NAMALWA (cell line): ENCODE results near the gene IGSF21.

ENCODE experiments used
- DNase-seq: peaks from one replicate; pipeline ENCODE4 v3.0.0-alpha.2; 2015; ENCODE audit warnings: low spot score

IGSF21 gene

GRCh38 chr1:18329469-18330253 lies 222.1 kb downstream of the IGSF21 start:
- no peak for DNase-seq

GRCh38 chr1:18332576-18332975 lies 225.0 kb downstream of the IGSF21 start:
- DNase-seq = no peak

DNA sequence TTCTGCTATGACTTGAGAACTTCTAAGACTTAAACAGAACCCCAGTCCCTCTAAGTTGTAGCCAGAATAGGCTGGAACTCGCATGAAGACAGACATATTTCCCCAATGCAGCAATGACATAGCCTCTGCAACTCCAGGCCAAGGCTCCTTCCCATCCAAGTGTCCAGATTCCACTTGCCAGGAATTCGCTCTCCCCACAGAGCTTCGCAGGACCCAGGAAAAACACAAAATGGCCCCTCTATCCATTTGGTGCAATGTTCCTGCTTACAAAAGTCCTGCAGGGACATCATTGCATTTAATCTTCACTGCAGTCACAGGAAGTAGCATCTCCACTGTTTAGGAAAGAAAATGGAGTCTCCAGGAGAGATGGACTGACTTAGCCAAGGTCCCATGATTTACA lies 225.6 kb downstream of the IGSF21 start:
- DNase-seq = no peak

- no peak for DNase-seq
These were observed 229.2 kb downstream of the IGSF21 start for GRCh38 chr1:18336801-18337200.

- no peak for DNase-seq
These were observed 230.2 kb downstream of the IGSF21 start for GRCh38 chr1:18337757-18338156.

DNA sequence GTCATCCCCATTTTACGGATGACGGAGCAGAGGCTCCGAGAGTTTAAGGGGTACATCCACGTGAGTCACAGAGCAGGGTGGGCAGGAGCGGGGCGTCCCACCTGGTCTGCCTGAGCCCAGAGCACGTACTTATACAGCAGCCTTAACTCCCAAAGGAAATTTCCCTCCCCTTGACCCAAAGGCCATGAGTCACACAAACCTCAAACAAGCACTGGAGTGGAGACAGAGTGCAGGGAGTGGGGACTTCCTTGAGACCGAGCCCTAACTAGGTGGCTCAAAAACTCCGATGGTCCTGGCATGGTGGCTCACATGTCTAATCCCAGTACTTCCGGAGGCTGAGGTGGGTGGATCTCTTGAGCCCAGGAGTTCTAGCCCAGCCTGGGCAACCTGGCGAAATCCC lies 231.6 kb downstream of the IGSF21 start:
- no peak for DNase-seq

DNA sequence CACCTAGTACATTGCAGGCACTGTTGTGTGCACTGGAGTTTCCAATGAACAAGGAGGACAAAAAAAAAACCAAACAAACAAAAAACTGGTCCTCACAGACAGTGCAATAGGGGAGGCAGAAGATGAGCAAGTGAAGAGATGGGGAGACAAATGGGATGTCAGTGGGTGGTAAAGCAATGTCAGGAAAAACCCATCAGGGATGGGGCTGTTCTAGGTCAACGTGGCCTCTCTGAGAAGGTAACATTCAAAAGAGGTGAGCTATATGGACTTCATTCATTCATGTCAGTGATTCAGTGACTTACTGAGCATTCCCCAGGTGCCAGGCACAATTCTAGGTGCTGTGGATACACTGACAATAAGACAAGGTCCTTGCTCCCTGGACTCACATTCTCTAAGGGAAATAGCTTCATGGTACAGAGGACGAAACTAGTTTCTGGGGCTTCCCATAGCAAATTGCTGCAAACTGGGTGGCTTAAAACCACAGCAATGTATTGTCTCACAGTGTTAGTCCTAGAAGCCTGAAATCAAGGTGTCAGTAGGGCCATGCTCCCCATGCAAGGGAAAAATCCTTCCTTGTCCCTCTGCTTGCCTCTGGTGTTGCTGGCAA lies 232.7 kb downstream of the IGSF21 start:
- no peak for DNase-seq

GRCh38 chr1:18340787-18341186 lies 233.2 kb downstream of the IGSF21 start:
- DNase-seq = no peak

DNA sequence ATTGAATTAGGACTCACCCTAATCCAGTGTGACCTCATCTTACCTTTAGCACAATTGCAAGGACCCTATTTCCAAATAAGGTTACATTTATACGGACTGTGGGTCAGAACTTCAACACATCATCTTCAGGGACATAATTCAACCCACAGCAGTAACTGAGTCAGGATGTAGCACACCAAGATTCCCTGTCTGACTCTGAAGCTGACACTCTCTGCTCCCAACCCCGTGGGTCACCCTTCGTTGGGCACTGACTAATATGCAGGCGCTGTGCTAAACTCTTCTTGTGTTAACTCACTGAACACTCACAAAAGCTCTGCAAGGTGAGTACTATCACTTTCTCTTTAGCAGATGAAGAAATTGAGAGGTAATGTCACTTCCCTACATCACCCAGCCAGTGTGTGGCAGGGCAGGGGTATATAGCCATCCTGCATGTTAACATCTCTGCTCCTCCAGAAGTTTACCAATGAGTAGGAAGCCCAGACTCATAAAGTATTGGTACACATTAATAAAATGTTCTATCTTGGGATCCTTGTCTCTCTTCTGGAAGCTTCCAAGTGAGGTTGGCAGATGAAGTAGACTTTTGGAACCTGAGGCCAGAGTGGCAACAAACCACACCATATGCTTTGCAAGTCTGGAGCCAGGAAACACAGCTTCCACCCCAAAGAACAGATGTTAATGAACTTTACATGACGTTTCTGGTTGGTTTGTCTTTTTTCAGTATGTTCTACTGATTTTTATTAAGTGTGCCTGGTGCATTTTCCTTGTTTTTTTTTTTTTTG lies 233.9 kb downstream of the IGSF21 start:
- DNase-seq = no peak

- no peak for DNase-seq
These were observed 235.1 kb downstream of the IGSF21 start for GRCh38 chr1:18342744-18343143.

- no peak for DNase-seq
These were observed 236.0 kb downstream of the IGSF21 start for GRCh38 chr1:18343581-18343980.

DNA sequence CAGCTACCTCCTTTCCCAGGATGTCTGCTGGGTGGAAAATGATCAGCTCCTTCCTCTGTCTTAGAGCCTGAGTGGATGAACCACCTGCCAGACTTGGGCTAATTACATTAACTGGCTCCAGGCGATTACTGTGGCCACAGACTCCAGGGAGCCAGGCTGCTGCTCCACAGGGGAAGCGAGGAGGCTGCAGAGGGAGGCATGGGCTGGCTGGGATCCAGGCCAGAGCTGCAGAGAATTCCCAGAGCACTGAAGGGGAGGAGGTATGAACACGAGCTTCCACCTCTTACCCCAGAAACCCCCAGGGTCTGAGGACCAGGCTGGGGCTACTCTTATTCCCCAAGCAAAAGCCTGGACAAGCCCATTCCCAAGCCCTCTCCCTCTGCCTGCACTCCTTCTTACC lies 237.2 kb downstream of the IGSF21 start:
- DNase-seq = no peak

DNA sequence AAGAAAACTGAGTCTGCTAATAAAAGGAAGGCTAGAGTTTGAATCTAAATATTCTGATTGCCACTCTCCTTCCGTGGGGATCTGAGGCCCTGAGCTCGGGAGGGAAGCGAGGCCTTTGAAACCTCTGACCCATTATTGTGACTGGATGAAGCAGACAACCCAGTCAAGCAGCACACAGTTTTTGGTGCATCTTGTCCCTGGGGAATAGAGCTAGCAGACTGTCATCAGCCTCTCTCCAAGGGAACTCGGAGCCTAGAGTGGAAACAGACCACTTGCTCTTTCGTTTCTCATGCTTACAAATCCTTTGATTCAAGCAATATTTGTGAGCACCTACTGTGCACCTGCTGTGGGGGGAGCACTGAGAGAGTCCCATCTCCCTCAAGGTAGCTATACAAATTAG lies 240.0 kb downstream of the IGSF21 start:
- DNase-seq = peak; percentile 20

GRCh38 chr1:18348354-18348753 lies 240.8 kb downstream of the IGSF21 start:
- no peak for DNase-seq

DNA sequence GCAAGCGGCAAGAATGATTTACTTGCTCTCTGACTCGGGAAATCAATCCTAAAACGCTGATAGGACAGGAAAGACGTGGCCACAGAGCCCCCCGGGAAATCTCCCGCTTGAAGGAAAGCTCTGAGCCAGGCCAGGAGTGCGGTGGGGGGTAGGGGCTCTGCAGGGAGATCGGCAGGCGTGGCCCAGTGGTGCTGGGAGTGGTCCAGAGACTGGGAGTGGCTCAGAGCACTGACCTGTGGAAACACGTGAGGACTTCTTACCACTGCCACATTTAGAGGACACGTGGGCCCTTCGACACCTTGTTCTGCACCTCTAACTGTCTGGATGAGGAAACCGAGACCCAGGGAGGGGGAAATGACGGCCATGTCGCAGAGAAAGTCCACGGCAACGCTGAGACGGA lies 243.1 kb downstream of the IGSF21 start:
- no peak for DNase-seq

DNA sequence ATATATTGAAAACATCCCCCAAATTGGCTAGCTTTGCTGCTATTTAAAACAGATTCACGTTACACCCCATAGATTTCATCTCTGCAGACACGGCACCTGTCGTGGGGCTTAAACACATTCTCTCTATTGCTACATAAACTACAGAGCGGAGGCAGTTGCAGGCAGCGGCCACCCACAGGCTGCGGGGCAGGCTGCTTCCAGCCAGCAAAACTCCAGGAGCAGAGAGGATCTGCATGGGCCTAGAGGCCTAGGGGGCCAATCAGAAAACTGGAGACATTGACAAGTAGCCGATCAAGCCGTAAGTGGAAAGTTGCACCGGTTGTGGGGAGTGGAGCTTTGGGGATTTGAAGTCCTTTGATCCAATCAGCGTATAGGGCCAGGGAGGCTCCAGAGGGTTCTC lies 244.1 kb downstream of the IGSF21 start:
- no peak for DNase-seq

DNA sequence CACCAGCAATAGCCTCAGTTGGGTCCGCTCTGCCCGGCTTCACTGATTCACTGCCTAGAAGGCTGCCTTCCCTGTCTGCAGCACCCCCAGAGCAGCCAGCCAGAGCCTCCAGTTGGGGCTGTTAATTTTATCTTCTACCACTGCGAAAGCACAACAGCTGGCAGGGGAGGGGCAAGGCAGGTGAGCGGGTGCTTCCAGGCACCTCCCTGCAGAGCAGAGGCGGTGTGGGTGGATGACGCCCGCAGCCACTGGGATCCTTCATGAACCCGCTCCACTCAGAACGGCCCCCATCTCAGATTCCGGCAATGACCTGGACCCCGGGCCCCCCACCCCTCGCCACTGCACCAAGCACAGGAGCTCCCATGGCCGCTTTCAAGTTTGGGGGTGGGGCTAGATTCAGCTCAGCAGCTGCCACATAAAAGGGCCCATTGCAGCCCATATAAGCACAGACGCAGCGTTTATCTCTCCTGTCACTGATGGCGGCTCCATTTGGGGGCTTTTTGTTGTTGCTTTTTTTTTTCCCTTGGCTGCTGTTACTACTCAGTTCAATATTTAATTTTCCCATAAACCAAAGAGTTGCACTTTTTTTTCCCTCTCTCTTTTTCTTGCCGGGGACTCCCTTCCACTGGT lies 245.2 kb downstream of the IGSF21 start:
- DNase-seq = no peak

DNA sequence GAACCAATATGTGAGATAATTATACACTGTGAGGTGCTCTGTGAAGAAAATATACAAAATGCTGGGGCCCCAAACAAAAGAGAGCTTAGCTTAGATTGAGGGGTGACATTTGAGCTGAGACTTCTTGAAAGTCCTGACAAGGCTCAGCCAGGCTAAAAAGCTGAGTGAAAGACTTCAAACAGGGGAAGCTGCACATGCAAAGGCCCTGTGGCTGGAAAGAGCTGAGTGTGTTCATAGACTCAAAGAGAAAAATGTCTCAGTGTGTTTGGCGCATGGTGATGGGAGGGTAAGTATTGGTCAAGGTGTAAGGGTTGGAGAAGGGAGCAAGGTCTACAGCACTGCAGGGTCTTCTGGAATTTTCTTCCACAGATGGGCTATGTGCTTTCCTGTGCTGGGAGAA lies 245.9 kb downstream of the IGSF21 start:
- no peak for DNase-seq

GRCh38 chr1:18353992-18354391 lies 246.4 kb downstream of the IGSF21 start:
- no peak for DNase-seq

GRCh38 chr1:18354612-18355011 lies 247.0 kb downstream of the IGSF21 start:
- no peak for DNase-seq

DNA sequence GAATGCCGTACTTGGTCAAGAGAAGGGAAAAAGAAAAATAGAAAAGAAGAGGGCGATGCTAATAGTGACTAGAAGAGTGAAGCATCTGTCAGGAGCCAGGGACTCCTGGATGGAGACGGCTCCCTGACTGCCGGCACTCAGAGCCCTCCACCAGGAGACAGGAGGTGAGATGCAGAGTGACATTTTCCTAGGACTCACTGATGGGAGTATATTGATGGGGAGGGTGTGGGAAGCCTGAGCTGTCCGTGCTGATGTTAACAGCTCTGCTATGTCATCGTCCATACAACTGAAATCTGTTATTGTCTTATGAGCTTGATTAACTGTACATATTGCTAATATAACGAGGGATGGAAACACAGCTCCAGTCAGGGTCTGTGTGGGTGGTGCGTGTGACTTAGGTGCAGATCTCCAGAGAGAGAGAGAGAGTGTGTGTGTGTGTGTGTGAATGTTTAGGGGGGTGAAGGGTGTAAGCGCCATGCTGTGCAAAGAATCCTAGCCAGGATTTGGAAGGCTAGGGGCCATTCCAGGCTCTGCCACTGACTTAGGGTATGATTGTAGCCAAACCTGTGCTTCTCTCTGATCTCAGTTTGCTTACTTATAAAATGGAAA lies 250.1 kb downstream of the IGSF21 start:
- no peak for DNase-seq

- no peak for DNase-seq
These were observed 251.0 kb downstream of the IGSF21 start for GRCh38 chr1:18358600-18358999.
